Aorta (tissue), 5 donors: ENCODE measurements around the gene KCNC4. TPM values are rescaled to one million over a fixed set of nuclear protein-coding genes. Genes with fewer than 3 reads are reported as not detected.
A peak's percentile ranks its signal among the peaks of the same experiment; 100 is the strongest.

Experiments used
- ATAC-seq: fragments of 200-7000 bp; cut with Tn5 transposase; one replicate; pipeline ENCODE4 v1.9.1; 2022; ENCODE audit warnings: moderate library complexity; ENCODE audit not compliant: low FRiP score
- DNase-seq, 2 donors: peaks; one replicate each; pipeline ENCODE4 v3.0.0-alpha.2; 2020
- H3K27ac ChIP-seq, 2 donors: one replicate each; pipeline ENCODE4 v1.5.1; 2013; ENCODE audit warnings: low read length in 2 of 2, mild to moderate bottlenecking in 2 of 2, moderate library complexity in 2 of 2, control low read depth in 1 of 2, inconsistent platforms in 1 of 2, low read depth in 1 of 2
- H3K27me3 ChIP-seq, 2 donors: one replicate each; pipeline ENCODE4 v1.6.1; 2013; ENCODE audit warnings: control low read depth in 1 of 2, low read length in 1 of 2, mild to moderate bottlenecking in 1 of 2, moderate library complexity in 1 of 2; ENCODE audit not compliant: insufficient read depth in 2 of 2, control insufficient read depth in 1 of 2
- H3K36me3 ChIP-seq, 2 donors: one replicate each; pipeline ENCODE4 v1.6.1; 2013; ENCODE audit warnings: control low read depth in 1 of 2, low read length in 1 of 2, mild to moderate bottlenecking in 1 of 2; ENCODE audit not compliant: insufficient read depth in 2 of 2, control insufficient read depth in 1 of 2
- H3K4me1 ChIP-seq, 2 donors: one replicate each; pipeline ENCODE4 v1.6.1; 2013; ENCODE audit warnings: low read length in 2 of 2, control low read depth in 1 of 2, mild to moderate bottlenecking in 1 of 2, moderate library complexity in 1 of 2; ENCODE audit not compliant: insufficient read depth in 2 of 2, control insufficient read depth in 1 of 2
- H3K4me3 ChIP-seq, 2 donors: one replicate each; pipeline ENCODE4 v1.5.1; 2013; ENCODE audit warnings: low read length in 2 of 2, control low read depth in 1 of 2, mild to moderate bottlenecking in 1 of 2
- H3K9me3 ChIP-seq: one replicate; pipeline ENCODE4 v1.6.1; 2013; ENCODE audit warnings: mild to moderate bottlenecking, low read length; ENCODE audit not compliant: control insufficient read depth
- WGBS, 2 donors: extraction: QIAGEN DNeasy Blood & Tissue Kit; methylation state at CpG; one replicate each; pipeline ENCODE4 v1.1.7; 2013; 5-methylcytosine and 5-hydroxymethylcytosine counted together
- intact Hi-C, 2 donors: fragments of 100-400 bp; cut with DNase I; formaldehyde crosslinking; loops; one replicate each; pipeline versions ENCODE4 v1.14.2 to v1.15.0; 2022
- polyA plus RNA-seq, 2 donors: library from polyadenylated mRNA; stranded (reverse); fragments of 200-250 nt; gene quantifications; one replicate each; pipeline ENCODE4 v1.2.3, GENCODE V29; 2013
- total RNA-seq, 2 donors: library from RNA; stranded (reverse); fragmentation: NEBNext Ultra II Directional; extraction: Animal tissue kit (Norgen Biotek cat#: 25700); gene quantifications; one replicate each; pipeline ENCODE4 v1.2.1, GENCODE V29; 2021
- donor health status: healthy with polysubstance abuse.
- donor health status: Bipolar disorder and iron deficiency.
- donor health status: DM: no; HTN: no; CAD: no.
- donor health status: DM: no; HTN: no; CAD: no.
- donor health status: DM: yes; HTN: yes; CAD: no.

The KCNC4 gene
- total and polyA plus RNA-seq, 4 donors: 0.75 to 22.6 (median 11.5) TPM

DNA sequence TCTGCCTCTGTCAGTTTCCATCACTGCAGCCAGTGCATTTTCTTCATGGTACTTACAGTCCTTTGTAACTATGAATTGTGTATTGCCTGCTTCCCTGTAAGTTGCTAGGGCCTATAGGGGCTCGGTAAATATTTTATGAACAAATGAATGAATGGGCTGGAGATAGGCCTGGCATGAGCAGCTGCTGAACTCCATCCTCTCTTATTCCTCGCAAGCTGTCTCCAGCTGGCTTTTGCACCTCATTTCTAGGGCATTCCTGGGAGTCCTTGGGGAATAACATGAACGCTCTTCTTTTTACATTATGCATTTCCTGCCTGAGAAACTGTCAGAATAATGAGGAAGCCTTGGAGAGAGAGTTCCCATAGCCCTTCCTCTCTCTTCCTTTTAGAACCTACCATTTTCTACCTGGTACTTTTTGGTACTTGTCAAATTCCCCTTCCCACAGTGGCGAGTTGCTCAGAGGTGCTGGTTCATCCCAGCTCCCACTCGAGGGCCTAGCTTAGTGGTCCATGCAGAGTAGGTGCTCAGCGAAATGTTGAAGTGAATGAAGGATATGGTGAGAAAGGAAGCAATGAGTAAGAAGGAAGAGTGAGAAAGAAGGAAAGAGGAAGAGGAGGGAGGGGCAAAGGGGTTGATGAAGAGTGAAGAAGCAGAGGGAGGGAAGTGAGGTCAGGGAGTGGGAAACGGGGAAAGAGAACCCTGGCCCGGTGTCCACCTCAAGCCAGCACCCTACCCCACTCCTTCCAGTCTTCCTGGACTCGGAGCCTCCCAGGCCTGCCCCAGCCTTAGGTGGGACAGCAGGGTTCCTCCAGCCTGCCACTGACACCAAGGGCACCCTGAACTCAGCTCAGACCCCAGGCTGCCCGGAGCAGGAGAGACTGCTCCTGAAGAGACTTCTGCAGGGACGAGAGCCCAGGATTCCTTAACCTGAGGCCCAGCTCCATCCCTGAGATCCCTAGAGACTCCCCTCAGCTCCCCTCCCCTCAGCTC is 29.6 kb downstream of the KCNC4 start:
- ATAC-seq (no peak), DNase-seq (peak in 1 of 2 donors; percentile 63)
- no peaks in the 10 kb centered on the region for H3K27me3 ChIP-seq
- no peaks in the 10 kb centered on the region for H3K9me3 ChIP-seq
- WGBS, 2 donors: 62 to 77% methylated on average over 11 of the region's 11 CpGs
- H3K27ac ChIP-seq: no peak overlapping the region
- H3K36me3 ChIP-seq: no peaks in the 10 kb centered on the region
- H3K4me1 ChIP-seq: no peaks in the 10 kb centered on the region
- no peak overlapping the region for H3K4me3 ChIP-seq
- intact Hi-C loops: no loop called here

DNA sequence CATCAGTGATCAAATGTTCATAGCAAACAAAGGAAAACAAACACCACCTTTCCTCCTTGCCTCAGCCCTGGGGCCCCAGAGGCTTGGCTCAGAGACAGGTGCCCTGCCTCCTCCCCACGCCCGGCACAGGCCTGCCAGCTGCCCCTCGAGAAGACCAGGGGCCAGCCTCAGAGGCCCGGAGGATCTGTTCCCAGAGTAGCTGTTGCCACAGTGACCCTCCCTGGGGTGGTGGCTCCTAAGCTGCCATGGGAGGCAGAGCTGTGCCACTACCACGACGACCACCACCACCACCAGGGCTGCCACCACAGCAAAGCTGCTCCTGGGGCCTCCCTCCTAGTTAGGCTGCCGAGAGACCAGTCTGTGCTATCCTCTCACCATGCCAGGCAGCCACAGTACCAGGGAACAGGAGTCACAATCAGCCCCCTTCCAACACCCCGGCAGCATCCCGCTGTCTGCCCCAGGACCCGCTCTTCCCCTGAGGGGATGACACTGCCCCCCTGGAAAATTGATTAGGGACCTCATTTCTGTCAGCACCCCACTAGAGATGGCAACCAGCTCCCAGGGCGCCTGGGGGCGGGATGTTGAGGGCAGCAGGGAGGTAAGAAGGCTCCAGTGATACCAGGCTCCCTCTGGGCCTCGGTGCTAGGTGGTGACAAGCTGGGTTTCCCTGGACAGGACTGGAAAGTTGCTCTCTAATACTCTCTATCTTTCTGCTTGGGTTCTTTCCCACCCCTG is 30.5 kb downstream of the KCNC4 start:
- DNase-seq (peak in 1 of 2 donors; percentile 69), ATAC-seq (no peak)
- H3K4me3 ChIP-seq: no peak overlapping the region
- 77% methylated on average over 12 to 13 of the region's 13 CpGs for WGBS, 2 donors
- no peaks in the 10 kb centered on the region for H3K9me3 ChIP-seq
- H3K27ac ChIP-seq: no peak overlapping the region
- H3K4me1 ChIP-seq: no peaks in the 10 kb centered on the region
- no peaks in the 10 kb centered on the region for H3K36me3 ChIP-seq
- intact Hi-C loops: no loop called here
- no peaks in the 10 kb centered on the region for H3K27me3 ChIP-seq

DNA sequence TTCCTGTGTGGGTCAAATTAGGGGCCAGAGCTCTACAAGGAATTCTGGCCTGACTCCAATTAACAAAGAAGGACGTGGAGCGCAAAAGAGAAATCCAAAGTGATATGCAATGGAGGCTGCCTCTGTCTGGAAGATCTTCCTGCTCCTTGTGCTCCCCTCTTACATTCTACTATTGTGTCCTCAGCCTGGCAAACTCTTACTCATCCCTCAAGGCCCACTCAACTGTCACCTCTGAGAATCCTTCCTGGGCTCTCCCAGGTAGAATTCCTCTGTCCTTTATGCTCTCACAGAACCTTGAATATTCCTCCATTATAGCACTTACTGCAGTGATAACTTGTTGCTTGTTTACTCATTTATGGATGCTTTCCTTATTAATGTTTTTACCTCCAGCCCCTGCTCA is 31.4 kb downstream of the KCNC4 start:
- intact Hi-C loops: no loop called here
- no peak for ATAC-seq
- H3K9me3 ChIP-seq: no peaks in the 10 kb centered on the region
- no peaks in the 10 kb centered on the region for H3K27me3 ChIP-seq
- no peak overlapping the region for H3K27ac ChIP-seq
- H3K4me1 ChIP-seq: no peaks in the 10 kb centered on the region
- no peaks in the 10 kb centered on the region for H3K36me3 ChIP-seq
- DNase-seq: no peak
- H3K4me3 ChIP-seq: no peak overlapping the region
- WGBS, 2 donors: 55 to 67% methylated on average over 2 of the region's 2 CpGs

DNA sequence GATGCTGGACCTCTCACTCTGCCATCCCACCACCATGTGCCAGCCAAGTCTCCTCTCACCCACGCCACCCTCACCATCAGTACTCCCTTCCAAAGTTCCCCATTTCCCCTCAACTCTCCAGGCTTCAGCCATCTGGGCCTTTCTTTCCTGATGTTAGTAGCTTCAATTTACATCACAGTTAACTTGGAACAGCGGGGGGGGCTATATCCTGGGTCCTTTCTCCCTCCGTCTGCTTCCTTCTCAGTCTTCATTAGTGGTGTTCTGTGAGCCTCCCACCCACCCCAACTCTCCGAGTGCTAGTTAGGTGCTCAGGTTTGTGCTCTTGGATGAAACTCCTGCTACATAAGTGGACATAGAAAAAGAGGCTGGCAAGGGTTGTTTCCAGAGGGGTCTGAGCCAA is 31.9 kb downstream of the KCNC4 start:
- intact Hi-C loops: no loop called here
- ATAC-seq (no peak), DNase-seq (peak in 1 of 2 donors; percentile 15)
- Histone ChIP-seq H3K27ac (no peak overlapping the region), H3K9me3 (no peaks in the 10 kb centered on the region), H3K27me3 (no peaks in the 10 kb centered on the region), H3K4me3 (no peak overlapping the region), H3K4me1 (no peaks in the 10 kb centered on the region), H3K36me3 (no peaks in the 10 kb centered on the region)
- WGBS, 2 donors: 88 to 92% methylated on average over 4 of the region's 4 CpGs

DNA sequence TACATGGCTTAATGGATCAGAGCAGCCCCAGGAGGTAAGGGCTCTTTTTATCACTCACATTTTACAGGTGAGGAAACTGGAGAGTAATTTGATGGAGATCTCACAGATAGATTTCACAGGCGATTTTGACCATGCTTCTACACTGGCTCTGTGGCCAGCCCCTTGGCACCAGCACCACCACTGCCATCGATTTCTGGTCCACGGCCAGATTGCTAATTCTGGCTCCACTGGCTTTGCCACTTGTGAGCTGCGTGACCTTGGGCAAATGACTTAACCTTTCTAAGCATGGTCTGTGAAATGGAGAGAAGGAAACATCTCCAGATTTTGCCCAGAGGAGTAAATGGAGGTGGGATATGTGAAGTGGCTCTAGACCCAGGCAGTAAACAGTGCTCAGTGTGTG is 32.6 kb downstream of the KCNC4 start:
- peak in 1 of 2 donors; percentile 61 for DNase-seq
- intact Hi-C loops: no loop called here
- peak overlapping the region in 1 of 2 donors; percentile 12 for H3K27ac ChIP-seq
- H3K36me3 ChIP-seq: no peaks in the 10 kb centered on the region
- H3K4me1 ChIP-seq: no peaks in the 10 kb centered on the region
- no peak overlapping the region for H3K4me3 ChIP-seq
- no peaks in the 10 kb centered on the region for H3K9me3 ChIP-seq
- ATAC-seq: no peak
- WGBS, 2 donors: 12 to 24% methylated on average over 4 of the region's 4 CpGs
- H3K27me3 ChIP-seq: no peaks in the 10 kb centered on the region

DNA sequence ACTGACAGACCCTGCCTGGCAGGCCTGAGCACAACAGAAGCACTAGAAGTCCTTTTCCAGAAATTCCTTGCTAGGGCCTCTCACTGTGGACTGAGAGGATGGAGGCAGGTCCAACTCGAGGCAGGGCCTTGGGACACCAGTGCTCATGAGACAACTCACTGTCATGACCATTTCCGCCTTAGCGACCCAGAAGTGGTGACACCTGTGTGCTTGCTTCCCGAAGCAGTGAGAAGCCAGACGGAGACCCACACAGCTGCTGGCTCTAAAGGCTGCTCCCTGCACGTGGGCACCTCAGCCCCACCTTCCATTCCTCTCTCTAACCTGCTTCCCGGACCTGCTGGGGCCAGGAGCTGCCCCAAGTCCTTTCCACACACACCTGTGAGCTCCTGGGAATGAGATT is 33.0 kb downstream of the KCNC4 start:
- Histone ChIP-seq H3K4me3 (no peak overlapping the region), H3K27me3 (no peaks in the 10 kb centered on the region), H3K36me3 (no peaks in the 10 kb centered on the region), H3K4me1 (no peaks in the 10 kb centered on the region), H3K9me3 (no peaks in the 10 kb centered on the region), H3K27ac (peak overlapping the region in 1 of 2 donors; percentile 12)
- DNase-seq (peak in 1 of 2 donors; percentile 57), ATAC-seq (no peak)
- WGBS, 2 donors: 54 to 58% methylated on average over 7 of the region's 7 CpGs
- intact Hi-C loops: no loop called here

DNA sequence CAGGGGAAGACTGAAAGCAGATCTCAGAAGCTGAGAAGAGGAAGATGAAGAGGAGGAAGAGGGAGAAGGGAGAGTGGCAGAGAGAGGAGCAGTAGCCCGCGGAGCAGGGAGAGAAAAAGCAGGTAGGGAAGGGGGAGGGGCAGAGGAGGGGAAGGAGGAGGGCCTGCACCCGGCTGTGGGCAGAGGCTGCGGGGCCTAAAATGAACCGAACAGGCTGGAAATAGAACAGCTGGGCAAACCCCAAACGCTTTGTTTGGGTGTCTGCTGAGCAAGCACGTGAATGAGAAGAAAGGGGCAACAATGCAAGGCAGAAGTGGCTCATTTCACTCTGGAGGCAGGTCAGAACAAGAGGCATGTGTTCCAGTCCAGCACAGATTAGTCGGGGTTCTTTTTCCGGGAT is 33.5 kb downstream of the KCNC4 start:
- H3K9me3 ChIP-seq: no peaks in the 10 kb centered on the region
- peak; percentile 52 for ATAC-seq
- WGBS, 2 donors: 2 to 4% methylated on average over 9 of the region's 9 CpGs
- H3K27me3 ChIP-seq: no peaks in the 10 kb centered on the region
- peak in 1 of 2 donors; percentile 73 for DNase-seq
- intact Hi-C loops: no loop called here
- no peak overlapping the region for H3K4me3 ChIP-seq
- H3K36me3 ChIP-seq: no peaks in the 10 kb centered on the region
- no peaks in the 10 kb centered on the region for H3K4me1 ChIP-seq
- peak overlapping the region in 1 of 2 donors; percentile 52 for H3K27ac ChIP-seq

DNA sequence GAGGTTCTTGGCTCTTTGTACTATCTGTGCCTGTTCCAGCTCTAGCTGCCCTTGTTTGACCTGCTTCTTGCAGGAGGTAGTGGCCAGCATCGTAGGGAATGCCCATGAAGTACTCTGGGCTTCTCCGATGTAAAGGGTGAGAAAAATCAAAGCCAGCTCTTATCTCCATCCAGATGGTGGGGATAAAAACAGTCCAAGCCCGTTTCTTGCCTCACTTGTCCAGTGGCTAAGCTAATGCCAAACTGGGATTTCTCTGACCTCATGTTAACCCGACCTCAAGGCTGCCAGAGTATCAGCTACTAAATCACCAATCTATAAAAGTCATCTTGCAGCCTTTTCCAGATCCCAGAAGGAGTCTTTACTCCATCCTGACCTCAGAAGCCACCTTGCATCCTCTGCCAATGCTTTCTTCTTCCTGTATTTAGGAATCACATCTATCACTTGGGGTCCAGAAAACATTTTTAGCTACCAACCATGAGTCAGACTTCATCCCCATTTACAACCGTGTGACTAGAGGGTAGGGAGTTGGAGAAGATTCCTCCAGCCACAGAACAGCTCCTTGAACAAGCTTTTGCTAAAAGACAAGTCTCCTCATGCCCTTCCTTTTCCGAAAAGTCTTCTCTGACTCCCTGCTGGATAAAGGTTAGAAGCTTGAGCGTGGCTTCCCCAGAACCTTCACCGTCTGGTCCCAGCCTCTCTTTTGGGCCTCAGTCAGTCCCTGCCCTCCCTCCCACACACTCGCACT is 35.9 kb downstream of the KCNC4 start:
- intact Hi-C loops: loop anchor here in 1 of 2 donors (1.0 kb wide), 1 partner anchor 34 kb away; no protein-coding TSS in a partner anchor
- ATAC-seq: no peak
- Histone ChIP-seq H3K36me3 (no peaks in the 10 kb centered on the region), H3K4me1 (no peaks in the 10 kb centered on the region), H3K27me3 (no peaks in the 10 kb centered on the region), H3K4me3 (no peak overlapping the region), H3K9me3 (no peaks in the 10 kb centered on the region), H3K27ac (no peak overlapping the region)
- DNase-seq: peak in 1 of 2 donors; percentile 37
- 61 to 66% methylated on average over 9 of the region's 9 CpGs for WGBS, 2 donors
